Mesodermal cell (in vitro differentiated cells): ENCODE measurements around the gene G6PD.

ENCODE experiments used
- H3K27ac ChIP-seq: 2 replicates; pipeline ENCODE4 v1.7.0; 2013; ENCODE audit warnings: mild to moderate bottlenecking, low read depth, low read length, moderate library complexity; ENCODE audit not compliant: severe bottlenecking
- H3K36me3 ChIP-seq: 2 replicates; pipeline ENCODE4 v1.7.1; 2013; ENCODE audit warnings: mild to moderate bottlenecking, low read length, moderate library complexity; ENCODE audit not compliant: control insufficient read depth, insufficient read depth
- H3K4me1 ChIP-seq: one replicate; pipeline ENCODE4 v1.7.1; 2013; ENCODE audit warnings: mild to moderate bottlenecking, low read length; ENCODE audit not compliant: insufficient read depth, control insufficient read depth, poor library complexity, severe bottlenecking
- H3K4me3 ChIP-seq: 2 replicates; pipeline ENCODE4 v1.7.0; 2013; ENCODE audit warnings: low read length, control low read depth, mild to moderate bottlenecking; ENCODE audit not compliant: insufficient read depth, poor library complexity, severe bottlenecking; ENCODE audit errors: extremely low read depth
- H3K9me3 ChIP-seq: 2 replicates; pipeline ENCODE4 v1.7.1; 2013; ENCODE audit warnings: mild to moderate bottlenecking, low read length, moderate library complexity; ENCODE audit not compliant: control insufficient read depth
- WGBS, 2 experiments: methylation state at CpG; one replicate each; pipeline ENCODE4 v1.1.5; 2013; ENCODE audit warnings: missing lambda C conversion rate in 2 of 2; ENCODE audit not compliant: insufficient coverage in 2 of 2; 5-methylcytosine and 5-hydroxymethylcytosine counted together

Gene G6PD

DNA sequence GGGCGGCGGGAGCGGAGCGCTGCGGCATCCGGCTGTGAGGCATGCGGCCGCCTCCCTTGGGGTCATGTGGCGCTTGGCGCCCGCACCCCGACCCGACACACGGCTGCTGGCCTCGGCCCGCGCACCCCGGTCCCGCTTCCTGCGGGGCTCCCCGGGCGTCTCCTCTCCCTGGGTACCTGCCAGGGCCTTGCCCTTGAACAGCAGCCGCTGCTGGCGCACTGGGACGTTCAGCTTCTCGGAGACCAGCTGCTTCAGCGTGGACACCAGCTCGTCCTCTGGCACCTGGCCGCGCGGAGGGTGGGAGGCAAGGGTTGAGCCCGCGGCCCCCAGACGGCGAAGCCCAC is 60.6 kb downstream of the G6PD start:
- no peak overlapping the region for H3K27ac ChIP-seq

DNA sequence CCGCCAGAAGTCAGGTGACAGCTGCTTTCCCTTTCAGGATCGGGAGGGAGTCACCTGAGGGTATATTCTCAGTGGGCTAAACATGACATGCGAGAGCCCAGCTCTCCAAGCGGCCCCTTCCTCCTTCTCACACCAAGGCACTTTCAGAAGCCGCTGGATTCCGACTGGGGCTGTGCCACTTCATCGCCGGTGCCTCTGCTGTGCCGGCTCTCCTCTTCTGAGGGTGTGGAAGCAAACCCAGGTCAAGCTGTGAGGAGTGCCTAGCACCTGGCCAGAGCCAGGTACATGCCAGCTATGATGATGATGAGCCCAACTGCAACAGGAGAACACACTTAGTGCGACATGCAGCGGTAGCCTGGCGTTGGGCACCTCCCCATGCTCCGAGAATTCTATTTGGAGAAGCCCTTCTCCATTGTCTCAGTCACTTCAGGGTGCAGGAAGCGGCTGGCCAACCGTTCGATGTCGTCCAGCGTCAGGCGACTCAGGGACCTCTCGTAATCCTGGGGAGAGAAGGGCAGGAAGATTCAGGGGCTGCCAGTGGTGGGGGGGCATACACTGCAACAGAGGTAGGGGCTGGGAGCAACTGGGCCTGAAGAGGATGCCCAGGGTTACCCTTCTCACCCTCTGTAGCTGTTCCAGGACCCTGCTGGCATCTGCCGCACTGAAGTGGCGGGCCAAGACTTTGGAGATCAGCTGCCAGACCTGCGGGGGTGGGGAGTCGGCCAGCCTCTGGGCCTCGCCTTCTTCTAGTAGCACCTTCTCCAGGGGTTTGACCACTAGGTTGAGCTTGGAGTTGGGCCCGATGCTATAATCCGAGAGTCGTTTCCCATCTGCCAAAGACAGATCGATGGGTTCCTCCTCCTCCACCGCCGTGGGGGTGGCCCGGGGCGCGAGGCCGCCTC is 61.2 kb downstream of the G6PD start:
- Histone ChIP-seq H3K36me3 (peaks cover 31% of the 10 kb centered on the region), H3K9me3 (no peaks in the 10 kb centered on the region), H3K4me3 (peak overlapping the region; percentile 46), H3K4me1 (no peaks in the 10 kb centered on the region), H3K27ac (no peak overlapping the region)
- 64 to 79% methylated on average over 11 to 15 of the region's 35 CpGs for WGBS, 2 experiments

More for the DNA sequence above, 60.6 kb downstream of the G6PD start:
- H3K4me3 ChIP-seq, result peak overlapping the region; percentile 46
- peaks cover 31% of the 10 kb centered on the region for H3K36me3 ChIP-seq
- WGBS, 2 experiments, result 0 to 2% methylated on average over 6 to 8 of the region's 35 CpGs
- no peaks in the 10 kb centered on the region for H3K4me1 ChIP-seq
- H3K9me3 ChIP-seq, result no peaks in the 10 kb centered on the region

DNA sequence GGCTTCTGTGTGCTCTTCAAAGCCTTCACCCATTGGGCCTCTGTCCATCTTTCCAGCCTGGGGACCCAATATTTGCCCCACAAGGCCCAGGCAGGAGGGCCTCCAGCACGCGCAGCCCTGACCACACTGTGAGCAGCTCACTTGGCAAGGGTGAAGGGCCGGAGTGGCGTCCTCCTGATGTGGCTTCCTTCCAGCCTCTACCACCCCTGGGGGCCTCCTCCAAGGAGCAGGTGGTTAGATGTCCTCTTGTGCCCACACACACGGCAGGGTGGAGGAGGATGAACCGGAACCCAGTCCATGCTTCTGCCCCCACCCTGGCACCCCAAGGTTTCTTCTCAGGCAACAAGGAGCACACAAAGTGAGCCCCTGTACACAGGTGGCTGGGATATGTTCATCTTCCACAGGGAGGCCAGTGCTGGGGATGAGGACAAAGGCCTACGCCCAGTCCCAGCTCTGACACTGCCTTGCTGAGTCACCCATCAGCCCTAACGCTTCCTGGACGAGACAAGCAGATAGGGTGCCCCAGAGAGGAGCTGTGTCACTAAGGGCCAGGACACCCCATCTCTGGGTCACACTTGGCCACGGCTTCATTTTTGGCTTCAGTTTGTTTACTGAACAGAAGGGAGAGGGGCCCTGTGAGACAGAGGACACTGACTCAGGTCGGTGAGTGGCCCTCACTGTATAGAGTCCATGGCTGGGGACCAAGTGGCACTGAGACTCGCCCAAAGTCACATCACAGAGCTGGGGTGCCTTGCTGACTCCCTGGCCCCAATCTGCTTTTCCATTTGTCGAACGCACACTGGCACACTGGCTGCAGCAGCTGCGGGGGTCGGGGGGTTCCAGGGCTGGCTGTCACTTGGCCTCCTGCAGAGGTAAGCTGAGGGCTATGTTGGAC is 62.1 kb downstream of the G6PD start:
- 87 to 91% methylated on average over 5 to 9 of the region's 16 CpGs for WGBS, 2 experiments
- peaks cover 31% of the 10 kb centered on the region for H3K36me3 ChIP-seq
- H3K9me3 ChIP-seq, result no peaks in the 10 kb centered on the region
- H3K4me3 ChIP-seq, result no peak overlapping the region
- H3K4me1 ChIP-seq, result no peaks in the 10 kb centered on the region
- H3K27ac ChIP-seq, result no peak overlapping the region

DNA sequence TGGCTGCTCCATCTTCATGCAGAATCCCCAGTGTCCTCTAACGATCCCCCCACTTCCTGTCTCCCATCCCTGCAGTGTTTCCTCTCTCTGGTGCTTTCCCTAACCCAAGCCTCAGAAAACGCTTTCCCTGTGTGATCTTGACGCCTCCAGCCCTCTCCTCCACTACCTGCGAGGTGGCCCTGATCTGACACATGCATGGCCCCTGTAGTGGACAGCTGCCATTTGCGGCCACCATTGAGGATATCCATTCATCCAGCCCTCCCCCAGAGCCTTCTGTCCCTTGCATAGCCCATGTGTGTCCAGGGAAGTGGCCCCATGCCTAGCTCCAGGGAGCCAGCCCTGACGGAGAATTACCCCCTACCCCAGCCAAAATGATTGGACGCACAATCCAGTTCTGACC is 63.3 kb downstream of the G6PD start:
- WGBS, 2 experiments, result 83% methylated on average over 1 of the region's 7 CpGs
- H3K4me3 ChIP-seq, result no peak overlapping the region
- H3K36me3 ChIP-seq, result peaks cover 30% of the 10 kb centered on the region
- H3K27ac ChIP-seq, result no peak overlapping the region
- no peaks in the 10 kb centered on the region for H3K9me3 ChIP-seq
- no peaks in the 10 kb centered on the region for H3K4me1 ChIP-seq

DNA sequence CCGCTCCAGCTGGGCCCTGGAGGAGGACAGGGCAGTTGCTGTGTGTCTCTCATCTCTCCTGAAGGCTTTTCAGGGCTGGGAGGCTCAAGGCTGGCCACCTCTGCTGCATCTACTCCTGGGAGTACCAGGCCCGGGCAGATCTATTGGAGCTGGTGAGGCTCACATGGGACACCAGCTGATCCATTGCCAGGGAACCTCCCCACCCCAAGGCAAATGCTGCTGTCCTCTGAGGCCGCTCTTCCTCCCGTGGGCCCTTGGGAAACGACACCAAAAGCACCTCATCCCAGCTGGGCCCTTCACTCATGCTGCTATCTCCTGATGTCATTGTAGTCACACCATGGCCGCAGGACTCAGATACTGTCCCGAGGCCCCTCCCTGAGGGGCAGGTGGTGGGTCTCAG is 63.9 kb downstream of the G6PD start:
- WGBS, 2 experiments, result 87 to 100% methylated on average over 4 of the region's 7 CpGs
- H3K27ac ChIP-seq, result no peak overlapping the region
- H3K4me1 ChIP-seq, result no peaks in the 10 kb centered on the region
- no peak overlapping the region for H3K4me3 ChIP-seq
- H3K9me3 ChIP-seq, result no peaks in the 10 kb centered on the region
- H3K36me3 ChIP-seq, result peaks cover 25% of the 10 kb centered on the region

DNA sequence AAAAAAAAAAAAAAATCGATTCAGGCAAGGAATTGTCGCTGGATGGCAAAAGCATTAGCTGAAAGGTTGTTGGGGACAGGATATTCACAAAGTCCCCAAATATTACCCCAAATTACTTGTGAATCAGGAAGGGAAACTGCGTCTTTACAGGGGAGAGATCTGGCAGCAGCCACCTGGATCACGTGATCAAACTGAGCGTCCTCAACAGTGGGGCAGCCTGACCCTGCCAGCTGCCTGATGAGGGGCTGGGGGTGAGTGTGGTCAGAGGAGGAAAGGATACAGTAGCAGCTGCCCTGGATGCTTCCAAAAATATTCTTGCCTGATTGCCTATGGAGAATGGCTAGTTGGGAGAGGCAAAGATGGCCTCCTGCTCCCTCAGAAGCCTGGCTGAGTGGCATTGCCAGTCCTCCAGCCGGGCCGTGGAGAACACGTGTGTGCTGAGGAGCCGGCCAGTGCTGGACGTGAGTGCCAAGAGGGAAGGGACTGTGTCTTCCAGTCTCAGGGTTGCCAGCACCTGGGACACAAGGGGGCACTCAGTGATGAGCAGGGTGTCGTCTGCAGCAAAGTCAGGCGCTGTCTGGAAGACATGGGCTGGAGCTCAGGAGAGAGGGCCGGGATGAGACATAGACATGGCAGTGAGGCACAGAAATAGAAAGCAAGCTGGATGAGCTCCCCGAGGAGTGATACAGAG is 64.6 kb downstream of the G6PD start:
- WGBS, 2 experiments, result 89 to 93% methylated on average over 5 to 8 of the region's 14 CpGs
- no peaks in the 10 kb centered on the region for H3K4me1 ChIP-seq

More for the DNA sequence above, 64.6 kb downstream of the G6PD start:
- Histone ChIP-seq H3K9me3 (no peaks in the 10 kb centered on the region), H3K4me3 (no peak overlapping the region), H3K27ac (no peak overlapping the region), H3K36me3 (peaks cover 19% of the 10 kb centered on the region)
